Stimulated activated naive CD4-positive, alpha-beta T cell (primary cell): ENCODE results near the gene DNAJB13.
A peak's percentile ranks its signal among the peaks of the same experiment; 100 is the strongest.

ENCODE experiments used
- DNase-seq, 6 experiments: peaks; one replicate each; lab custom pipeline; 2025; lab: John Stamatoyannopoulos, UW

Gene DNAJB13

DNA sequence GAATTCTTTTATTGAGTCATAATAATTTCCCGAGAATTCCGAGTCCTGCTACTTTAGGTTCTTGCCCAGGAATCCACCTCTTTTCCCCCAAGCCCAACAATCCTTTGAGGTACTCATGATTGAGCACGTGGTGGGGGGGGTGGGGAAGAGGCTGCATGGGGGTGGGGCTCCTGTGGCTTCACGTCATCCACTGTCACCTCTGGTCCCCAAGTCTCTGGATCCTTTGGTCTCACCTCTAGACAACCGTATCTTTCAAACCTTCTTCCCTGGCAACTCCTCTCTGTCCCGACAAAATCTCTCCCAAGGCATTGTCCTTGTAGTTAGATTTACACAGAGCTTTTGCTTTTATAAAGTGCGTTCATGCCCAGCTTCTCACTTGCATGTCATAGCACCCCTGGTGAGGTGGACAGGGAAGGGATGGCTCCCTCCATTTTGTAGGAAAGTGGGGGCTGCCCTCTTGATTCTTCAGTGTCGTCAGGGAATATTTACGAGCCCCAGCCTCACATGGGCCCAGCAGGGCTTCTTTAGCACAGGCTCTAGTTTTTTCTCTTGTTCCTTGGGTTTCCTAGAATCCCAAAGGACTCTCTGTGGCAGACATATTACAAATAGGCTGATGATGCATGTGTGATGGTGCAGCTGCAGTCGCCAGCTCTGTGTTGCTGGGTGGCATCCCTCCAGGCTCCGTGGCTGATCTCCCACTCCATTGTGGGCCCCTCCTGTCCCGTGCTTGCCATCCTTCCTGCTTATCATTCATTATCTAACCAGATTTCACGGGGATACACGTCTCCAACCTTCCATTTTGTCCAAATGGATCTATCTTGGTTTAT lies 49.7 kb downstream of the DNAJB13 start:
- no peak for DNase-seq

DNA sequence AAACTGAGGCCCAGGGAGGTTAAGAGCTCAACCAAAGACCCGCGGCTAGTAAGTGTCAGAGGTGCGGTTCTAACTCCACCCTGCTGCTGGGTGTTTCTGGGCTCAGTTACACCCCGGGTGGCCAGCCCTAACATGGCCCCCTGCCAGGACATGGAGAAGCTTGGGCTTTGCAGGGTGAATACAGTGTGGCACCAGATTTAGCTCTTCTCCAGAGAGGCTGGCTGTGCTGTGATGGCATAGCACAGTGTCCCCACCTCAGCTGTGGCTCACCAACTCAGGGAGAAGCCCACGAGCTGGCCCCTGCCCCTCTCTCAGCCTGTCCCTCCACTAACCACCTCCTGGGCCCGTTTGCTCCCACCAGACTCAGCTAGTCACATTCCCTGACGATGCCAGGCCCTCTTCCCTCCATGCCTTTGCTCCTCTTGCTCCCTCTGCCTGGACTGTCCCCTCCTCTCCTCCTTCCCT lies 51.0 kb downstream of the DNAJB13 start:
- DNase-seq, result no peak

DNA sequence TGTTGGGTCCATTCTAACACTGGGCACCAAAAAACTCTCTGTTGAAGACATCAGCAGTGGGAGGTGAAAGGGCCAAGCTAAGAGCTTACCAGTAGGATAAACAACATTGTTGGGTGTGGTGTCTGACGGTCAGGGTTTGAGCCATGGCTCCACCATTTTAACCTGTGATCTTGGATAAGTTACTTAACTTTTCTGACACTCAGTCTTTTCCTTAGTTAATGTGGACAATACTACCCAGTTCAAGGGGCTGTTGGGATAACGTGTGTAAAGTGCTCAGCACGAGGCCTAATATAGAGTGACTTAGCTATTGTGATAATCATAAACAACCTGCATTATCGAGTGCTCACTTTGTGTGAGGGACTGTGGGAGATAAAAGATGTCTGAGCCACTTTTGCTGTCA lies 52.0 kb downstream of the DNAJB13 start:
- no peak for DNase-seq

DNA sequence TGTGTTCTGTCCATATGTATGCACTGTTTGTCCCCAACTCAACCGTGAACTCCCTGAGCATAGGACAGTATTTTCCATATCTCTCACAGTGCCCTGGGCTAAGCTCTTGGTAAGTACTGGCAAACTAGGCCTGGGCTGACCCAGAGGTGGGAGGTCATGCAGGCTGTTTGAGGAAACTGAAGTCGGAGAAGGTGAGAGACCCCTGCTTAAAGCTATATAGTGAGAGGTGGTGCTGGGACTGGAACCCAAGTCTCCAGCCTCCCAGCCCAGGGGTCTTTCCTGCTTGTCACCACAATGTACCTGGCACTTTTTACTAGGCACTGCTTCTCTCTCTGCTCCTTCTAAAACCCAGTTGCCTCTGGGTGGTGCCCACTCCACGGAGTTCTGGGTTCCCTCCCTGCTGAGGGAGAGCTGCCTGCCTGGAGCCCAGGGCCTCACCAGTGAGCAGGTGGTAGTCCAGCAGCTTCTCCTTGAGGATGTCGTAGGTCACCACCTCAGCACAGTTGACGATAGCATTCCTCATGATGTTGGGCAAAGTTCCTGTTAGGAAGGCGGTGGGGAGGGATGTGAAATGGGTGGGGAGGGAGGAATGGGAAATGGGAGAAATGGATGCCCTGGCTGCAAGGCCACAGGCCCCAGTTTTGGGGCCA lies 53.3 kb downstream of the DNAJB13 start:
- no peak for DNase-seq

DNA sequence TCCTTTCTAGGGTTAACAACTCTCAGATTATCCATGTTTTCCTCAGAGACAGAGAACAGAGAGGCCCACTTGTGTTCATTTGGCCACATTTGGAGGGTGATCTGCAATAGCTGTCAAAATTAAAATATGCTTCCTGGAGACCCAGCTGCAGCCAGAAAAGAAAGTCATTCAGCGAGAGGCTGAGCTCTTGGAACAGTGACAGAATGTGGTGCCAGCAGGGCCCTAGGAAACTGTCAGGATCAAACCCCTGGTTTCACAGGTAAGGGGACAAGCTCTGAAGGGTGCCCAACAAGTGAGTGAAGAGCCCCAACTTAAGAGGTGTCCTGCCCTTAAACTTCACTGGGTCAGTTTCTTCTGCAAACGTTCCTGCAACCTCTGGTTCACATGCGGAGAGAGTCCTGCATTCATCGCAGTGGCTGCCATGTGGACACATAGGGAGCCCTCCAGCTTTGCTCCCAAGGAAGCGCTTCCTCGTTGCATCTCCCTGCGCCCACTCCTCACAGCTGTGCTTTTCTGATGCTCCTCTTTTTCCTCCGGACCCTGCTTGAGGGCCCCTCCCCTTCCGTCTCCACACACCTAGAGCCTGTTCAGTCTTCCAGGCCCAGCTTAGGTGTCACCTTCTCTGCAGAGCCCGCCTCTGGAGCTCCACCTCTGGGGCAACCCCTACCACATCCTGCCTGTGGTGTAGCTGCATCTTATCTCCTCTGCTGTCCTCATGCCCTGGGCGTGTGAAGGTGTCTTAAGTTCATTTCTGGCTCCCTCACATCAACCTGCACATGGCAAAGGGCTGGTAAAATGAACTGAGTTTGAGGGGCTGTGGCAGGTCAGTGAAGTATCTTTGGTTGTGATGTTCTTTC lies 54.2 kb downstream of the DNAJB13 start:
- peak; percentile 72 to 93 (median 86) for DNase-seq

DNA sequence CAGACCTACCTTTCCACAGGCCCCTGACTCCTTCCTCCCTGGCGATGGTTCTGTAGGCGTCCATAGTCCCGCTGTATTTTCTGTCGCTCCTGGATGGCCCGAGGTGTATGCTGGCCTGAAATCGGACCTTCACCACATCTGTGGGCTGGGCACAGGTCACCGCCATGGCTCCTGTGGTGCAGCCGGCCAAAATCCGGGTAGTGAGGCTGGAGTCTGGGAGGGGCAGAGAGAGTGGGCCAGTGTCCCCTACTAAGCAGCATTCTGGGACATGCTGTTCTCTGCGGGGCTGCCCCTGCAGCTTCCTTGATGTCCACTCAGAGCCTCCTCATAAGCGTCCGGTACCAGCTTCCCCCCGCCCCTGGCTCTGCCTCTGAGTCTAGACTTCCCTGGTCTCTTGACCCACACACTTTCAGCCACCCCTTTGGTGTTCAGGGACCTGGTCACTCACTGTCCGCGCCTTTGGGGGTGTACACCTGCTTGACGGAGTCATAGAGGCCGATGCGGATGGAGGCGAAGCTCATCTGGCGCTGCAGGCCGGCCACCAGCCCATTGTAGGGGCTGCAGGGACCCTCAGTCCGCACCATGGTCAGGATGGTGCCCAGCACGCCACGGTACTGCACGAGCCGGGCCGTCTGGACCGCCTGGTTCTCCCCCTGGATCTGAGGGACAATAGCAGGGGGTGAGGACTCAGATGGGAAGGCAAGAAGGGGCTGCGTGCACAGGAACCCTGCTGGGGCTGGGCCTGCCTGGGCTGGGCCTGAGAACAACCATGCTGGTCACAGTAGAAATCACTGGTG lies 55.1 kb downstream of the DNAJB13 start:
- no peak for DNase-seq

DNA sequence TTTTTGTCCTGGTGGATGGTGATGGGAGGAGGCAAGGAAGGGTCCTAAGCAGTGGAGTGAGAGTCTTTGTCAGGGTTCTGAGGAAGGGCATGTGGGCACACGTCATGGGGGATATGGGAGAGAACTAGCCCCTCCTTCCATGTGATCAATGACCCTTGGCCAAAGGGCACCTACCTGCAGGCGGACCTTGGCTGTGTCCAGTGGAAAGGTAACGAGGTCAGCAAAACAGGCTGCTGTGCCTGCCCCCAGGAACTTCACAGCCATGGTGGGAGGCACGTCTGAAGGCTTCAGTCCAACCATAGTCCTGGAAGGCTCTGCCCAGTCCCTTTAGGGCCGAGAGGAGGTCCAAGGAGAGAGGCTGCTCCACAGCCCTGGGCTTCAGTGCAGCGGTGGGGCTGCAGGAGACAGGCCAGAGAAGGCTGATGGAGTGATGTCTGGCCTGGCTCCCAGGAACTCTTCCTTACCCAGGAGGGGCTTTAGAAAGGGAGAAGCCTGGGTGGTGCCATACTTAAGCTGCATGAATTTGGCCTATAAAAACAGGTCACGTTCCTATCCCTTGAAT lies 56.0 kb downstream of the DNAJB13 start:
- no peak for DNase-seq

DNA sequence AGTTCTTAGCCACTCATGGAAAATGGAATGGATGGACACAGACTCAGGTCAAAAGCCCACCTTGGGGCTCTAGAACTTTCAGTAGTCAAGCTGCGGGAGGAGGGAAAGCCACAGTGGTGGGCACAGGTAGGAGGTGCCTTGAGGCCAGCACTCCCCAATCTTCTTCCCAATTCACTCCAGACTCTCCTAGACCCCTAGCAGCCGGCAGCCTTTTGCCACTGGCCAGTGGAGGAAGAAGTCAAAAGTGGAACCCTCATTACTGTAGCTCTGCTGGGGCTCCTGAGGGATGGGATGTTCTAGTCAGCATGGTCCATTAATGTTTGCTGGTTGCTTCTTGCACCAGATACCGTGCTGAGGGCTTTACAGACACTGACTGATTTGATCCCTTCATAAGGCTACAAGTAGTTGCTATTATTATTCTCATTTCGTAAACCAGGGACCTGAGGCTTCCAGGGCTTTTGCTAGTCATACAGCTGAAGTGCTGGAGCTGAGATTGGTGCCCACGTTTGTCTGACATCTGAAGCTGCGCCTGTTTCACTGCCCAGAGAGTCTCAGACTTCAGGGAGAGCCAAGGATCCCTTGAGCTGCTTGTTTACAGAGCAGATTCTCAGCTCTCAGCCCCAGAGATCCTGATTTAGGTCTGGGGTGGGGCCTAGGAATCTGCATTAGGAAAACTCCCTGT lies 57.0 kb downstream of the DNAJB13 start:
- no peak for DNase-seq

DNA sequence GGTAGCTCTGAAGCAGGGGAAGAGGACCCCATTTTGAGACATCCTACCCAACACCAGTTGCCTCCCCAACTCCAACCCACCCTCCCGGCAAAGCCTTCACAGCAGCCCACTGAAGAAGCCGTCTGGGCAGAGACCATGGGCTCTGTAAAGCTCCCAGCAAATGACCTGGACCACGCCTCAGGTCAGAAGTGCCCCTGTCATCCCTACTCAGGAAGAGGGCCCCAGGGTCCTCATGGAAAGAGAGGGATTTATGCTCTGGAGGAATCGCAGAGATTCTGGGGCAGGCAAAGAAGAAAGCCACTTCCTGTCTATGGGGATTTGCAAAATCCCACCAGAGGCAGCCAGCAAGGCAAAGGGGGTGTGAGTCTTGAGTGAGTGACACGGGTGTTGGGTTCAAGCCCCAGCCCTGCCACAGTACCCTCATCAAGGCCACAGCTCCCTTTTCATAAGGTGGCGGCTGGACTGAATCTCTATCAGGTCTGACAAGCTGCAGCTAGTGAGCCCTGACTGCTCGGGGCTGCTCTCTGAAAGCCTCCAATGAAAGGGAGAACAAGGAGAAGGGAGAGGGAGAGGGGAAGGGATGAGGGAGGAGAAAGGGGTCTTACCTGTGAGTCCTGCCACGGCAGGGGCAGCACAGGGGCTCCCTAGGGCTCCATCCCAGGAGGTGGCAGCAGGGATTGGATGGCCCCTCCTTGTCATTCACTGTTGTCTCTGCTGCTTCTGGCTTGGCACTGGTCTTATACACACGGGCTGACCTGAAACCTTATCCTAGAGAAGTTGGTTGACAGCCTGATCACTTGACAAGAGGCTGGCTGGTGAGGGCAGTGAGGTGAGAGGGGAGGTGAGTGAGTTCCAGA lies 57.8 kb downstream of the DNAJB13 start, which contains the start of gene UCP3:
Gene UCP3, minus strand, starts transcription at position 713 of the 857 bp plus-strand sequence. CDS start 2,043 bp downstream, outside the sequence.
- DNase-seq, result no peak

DNA sequence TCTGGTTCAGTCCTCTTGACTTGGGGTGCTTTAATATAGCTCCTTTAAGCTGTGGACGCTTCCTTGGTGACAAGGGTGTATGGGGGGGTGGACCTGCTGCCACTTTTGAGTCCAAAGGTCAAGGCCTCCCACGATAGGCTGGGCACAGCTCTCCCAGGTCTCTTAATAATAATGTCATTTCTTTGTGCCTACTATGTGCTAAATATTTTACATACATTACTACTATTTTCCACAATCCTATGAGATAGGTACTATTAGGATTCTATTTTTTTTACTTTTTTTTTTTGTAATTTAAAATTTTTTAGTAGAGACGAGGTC lies 58.4 kb downstream of the DNAJB13 start:
- no peak for DNase-seq

DNA sequence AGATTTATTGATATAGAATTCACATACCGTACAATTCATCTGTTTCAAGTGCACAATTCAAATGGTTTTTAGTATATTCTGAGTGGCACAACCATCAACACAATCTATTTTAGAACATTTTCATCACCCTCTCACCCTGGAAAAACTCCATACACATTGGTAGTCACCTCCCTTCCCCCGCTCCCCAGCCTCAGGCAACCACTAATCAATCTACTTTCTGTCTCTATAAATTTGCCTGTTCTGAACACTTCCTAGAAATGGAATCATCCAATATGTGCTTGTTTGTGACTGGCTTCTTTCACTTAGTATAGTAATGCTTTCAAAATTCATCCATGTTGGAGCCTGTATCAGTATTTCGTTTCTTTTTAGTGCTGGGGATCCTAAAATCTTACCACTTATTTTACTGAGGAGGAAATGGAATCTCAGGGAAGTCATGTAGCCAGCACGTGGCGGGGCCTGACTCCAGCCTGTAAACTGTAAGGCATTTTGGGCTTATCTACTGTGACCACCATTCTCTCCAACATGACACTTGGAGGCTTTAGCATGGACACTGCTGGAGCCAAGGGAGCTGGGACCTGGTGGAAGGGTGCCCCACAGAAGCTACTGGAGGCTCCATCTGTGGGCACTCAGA lies 59.0 kb downstream of the DNAJB13 start:
- no peak for DNase-seq

DNA sequence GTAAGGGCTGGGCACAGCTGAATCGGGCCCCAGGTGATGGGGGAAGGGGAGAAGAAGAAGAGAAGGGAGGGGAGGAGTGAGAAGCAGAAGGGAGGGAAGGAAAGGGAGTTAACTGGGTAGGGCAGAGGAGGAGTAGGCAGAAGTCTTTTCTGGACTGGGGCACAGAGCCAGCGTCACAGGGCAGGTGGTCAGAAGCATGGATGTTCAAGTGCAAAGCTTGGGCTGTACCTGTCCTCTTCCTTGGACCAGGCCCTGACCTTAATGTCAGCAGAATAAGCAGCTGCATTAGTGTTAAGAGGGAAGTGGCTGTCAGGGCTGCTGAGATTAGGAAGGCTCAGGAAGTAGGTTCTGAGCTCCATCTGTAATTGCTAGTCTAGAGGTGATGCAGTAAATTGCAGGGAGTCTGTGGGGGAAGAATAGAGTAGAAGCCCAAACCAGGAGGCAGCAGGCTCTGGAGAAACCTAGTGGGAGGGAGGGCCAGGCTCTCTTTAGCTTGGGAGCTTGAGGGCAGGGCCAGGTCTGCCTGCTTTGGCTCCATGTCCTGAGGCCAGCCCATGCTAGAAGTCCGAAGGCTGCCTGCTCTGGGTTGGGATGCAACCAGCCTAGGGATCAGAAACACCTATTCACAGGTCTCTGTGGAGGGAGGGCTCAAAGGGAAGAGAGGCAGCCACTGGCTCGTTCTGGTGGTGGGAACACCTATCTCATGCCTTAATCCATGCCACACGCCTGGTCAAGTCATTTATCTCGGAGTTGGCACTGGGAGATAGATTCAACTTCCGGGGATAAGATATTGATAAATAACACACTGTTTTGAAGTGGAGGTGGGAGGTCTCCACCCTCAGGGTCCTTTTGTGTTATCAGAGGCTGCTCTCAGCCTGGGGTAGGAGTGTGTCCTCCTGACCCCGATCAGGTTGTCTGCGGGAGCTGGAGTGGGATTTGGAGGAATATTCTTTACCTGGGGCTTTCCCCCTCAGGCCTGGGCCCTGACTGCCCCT lies 59.8 kb downstream of the DNAJB13 start:
- DNase-seq, result no peak

DNA sequence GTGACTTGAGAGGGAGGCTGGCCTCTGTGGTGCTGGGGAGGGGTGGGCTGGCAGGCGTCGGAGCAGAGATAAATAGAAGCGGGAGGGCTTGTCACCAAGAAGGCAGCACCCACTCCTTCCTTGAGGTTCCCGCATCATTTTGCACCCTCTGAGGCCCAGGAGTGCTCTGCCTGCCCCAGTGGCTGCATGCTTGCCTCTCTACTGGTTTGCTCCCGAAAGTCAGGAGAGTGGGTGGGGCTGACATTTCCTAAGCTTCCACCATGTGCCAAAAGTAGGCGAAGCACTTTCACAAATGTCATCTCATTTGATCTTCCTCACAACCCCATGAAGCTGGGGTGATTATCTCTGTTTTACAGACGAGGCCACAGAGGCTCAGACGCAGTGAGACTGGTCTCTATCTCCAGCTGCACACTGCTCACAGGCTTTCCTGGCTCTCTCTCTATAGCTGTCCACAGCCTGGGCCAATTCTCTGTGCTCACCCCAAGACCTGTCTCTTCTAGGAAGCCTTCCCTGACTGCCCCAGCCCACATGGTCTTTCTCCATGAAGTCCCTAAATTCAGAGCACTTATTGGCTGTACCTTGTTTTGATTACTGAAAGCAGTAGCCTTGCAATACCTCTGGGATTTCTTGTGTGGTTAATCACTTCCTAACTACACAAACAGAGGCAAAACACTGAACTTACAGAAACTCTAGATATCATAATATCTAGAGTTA lies 60.7 kb downstream of the DNAJB13 start:
- peak in 5 of 6 experiments; percentile 15 to 46 (median 32) for DNase-seq

DNA sequence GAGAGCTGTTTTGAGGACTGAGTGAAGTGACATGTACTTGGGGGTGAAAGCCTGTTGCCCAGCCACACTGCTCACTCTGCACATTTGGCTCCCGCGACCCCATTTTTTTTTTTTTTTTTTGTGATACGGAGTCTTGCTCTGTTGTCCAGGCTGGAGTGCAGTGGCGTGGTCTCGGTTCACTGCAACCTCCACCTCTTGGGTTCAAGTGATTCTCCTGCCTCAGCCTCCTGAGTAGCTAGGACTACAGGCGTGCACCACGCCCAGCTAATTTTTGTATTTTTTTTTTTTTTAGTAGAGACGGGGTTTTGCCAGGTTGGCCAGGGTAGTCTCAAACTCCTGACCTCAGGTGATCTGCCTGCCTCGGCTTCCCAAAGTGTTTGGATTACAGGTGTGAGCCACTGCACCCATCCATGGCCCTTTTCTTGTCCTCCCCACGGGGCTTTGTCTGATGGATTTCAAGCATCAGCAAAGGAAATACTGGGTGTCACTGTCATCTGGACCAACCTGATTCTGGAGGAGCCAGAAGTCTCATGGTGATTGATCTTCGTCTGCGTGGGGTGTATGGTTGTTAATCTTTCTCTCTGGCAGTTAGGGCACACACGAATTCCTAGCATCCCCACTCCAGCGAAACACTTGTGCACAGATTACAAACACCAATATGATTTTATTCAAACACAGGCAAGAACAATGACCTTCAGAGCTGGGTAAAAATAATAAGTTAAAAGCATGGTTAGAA lies 61.4 kb downstream of the DNAJB13 start:
- no peak for DNase-seq

DNA sequence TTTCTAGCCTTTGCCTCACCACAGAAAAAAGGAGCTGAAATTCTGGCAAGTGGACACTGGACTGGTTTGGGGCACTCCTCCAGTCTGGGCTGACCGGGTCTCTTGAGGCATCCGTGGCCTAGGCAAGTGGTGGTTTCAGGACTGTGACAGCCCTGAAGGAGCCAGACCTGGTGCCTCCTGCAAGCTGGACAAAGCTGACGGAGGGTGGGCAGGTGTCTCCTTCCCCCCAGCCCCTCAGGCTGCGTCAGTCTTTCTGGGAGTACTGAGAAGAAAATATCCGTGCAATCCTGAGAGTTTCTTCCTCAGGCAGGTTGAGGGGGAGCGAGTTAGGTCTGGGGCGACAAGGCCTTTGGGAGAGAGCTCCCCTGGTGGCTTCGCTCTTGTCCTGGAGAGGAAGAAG lies 62.3 kb downstream of the DNAJB13 start:
- DNase-seq, result no peak

DNA sequence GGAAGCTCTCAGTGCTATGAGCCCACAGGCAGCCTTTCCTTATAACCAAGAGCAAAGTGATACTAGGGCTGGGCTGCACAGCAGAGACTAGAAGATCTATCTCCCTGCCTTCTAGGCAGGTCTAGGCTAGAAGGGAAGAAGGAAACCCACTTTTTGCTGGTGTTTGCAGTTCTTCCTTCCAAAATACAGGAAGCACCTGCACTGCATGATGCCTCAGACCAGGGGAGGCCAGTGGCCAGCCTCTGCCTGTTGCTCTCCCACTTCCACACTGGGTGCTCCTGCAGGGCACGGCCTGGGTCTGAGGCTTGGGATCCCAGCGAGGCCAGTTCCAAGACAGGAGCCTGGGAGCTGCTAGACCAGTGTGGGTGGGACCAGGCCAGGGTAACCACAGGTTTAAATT lies 64.1 kb downstream of the DNAJB13 start:
- no peak for DNase-seq
